ENCODE data around the gene NEK5.
A peak's percentile ranks its signal among the peaks of the same experiment; 100 is the strongest.
"Not testable (repeated sequence)": the region's sequence is repeated elsewhere in the genome, so short reads cannot be mapped to it uniquely, and the experiment has no call there.

Gene NEK5

DNA sequence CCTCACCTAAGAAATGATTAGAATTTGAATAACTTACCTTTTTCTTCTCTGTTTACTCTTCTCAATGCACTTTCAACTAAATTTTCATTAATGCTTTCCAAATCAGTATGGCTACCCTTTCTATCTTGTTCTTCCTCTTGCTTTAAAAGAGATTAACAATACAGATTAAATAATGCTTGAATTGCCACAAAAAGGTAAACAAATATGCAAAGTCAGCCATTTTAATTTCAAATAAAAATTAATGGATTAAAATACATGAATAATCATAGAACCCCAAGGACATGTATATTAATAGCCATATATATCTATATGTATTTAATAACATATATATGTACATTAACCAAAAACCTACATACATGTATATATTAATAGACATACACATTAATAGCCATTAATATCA, 7.9 kb upstream of the NEK5 start:
- DNase-seq (ENCODE audit: low spot score), result no peak

DNA sequence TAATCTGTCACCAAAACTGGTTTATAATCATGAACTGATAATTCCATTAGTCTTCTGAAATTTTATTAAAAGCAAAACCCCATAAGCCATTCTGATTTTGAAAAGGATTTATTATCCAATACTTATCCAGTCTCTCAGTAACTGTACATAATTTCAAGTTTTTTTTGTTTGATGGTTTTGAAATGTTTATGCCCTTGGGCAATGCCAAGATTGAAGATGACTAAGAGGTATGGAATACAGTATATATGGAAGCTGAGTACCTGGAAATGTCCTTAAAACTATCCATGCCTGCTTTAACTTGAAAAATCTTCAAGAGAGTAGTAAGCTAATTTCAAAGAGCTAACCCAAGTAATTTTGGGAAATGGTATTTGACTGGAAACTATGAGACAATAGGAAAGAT, 1.8 kb upstream of the NEK5 start:
- DNase-seq (ENCODE audit: low spot score), result no peak

DNA sequence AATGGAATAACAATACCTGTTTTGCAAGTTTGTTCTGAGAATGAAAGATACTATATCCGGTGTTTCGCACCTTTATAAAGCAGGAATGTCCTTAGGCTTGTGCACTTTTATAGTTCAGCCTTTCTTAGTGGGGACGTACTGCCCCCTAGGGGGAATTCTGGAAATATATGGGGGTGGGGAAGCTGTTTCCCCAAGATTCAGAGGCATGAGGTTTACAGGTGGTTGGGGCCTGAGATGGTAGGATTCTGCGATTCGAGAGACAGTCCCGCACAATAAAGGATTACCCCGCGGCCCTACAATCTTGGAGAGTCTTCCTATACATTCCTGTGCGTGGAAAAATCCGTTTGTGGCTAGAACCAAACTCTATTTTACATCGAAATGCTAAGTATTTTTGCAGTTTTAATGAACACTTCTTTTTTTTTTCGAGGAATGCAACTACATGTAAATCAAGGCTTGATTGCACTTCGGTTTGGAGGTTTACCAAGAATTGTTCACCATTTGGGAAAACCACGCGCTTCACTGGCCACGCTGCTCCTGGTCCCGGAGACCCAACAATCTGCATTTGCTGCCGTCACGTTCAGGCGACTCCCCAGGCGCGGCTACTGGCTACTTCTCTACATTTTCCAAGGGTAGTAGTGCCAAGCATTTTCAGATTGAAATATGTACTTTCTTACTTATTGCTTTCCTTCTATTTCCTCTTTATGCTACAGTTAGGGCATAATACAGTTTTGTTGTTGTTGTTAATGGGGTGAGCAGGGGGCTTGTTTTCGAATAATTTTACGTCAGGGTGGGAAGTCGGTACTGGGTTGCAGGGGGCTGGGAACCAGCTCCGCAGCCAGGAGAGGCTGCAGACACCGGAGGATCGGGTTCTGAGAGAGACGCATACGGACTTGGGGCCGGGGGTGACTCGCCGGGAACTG, 830 bp downstream of the NEK5 start:
- peak; percentile 57 for DNase-seq (ENCODE audit: low spot score)

DNA sequence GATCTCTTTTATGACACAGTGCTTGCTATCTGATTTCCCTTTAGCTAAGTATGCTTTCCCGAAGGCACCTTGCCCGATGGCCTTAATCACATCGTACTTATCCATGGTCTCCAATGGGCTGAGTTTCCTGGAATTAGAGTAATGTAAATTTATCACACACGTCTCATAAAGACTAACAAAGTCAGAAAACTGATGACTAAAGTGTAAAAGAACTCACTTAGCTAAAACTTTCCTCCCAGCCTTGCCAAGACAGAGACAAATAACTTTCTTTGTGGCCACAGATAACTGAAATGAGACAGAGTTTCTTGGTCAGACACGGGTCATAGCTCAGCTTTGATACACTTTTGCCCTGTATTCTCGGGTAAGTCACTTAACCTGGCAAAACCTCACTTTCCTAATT, 1.5 kb downstream of the NEK5 start:
- DNase-seq (ENCODE audit: low spot score), result no peak

DNA sequence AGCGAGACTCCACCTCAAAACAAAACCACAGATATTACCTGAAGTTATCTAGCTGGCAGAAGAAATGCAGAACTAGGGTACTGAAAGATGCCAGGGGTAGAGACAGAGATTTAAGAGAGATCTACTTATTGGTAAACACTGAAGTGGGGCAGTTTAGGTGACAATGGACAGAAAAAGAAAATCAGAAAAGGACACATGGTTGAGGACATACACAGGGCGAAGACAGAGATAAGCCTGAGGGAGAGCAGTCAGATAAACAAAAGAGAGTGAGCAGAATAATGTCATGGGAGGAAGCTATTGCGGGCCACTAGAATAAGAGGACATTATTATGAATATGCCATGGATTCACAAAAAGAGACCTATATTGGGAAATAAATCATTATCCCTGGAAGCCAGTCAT, 3.3 kb downstream of the NEK5 start:
- DNase-seq (ENCODE audit: low spot score), result no peak

DNA sequence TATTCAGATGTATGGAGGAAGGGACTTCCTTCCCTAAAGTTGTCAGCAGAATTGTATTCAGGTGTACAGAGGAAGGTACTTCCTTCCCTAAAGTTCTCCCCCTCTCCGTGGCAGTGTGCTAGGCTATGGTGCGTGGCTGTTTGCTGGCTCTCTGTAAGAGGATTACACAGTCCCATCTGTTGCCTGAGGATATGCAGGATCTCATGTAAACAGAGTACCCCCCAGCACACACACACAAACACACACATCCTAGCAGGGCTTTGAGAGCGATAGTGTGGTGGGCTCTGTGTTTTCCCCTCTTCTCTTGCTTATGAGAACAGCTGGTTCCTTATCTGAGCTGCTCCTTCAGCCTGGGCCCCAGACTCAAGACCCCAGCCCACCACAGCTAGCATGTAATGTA, 10.3 kb downstream of the NEK5 start:
- DNase-seq (ENCODE audit: low spot score), result no peak

DNA sequence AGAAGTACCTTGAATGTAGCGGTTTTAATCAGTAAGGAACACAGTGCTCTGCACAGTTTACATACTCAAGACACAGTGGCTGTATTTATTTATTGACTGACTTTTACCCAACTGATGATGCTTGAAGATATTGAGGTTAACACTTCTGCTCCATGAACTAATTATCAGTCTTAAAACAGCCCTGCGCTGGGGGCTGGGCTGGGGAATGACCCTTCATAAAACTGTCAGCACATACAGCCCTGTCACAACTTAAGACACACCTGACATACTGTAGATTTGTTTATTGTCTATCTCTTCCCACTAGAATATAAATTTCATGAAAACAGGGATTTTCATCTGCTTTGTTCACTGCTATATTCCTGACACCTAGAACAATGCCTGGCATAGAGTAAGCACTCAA, 10.8 kb downstream of the NEK5 start:
- DNase-seq (ENCODE audit: low spot score), result no peak

DNA sequence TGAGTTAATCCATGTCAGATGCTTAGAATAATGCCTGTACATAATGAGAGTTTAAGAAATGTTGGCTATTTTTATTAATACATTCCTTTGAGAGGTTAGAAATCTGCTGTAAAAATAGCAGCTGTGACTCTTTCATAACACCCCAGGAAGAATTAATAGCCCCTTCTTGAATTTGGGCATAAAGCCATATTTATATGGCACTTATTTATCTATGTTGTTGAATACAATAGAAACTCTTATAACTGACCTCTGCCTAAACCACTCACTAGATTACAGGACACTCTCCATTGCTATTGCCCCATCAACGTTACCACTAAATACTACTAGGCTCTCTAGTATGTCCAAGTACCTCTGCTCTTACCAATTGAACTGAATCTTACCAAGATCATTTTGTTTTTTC, 16.3 kb downstream of the NEK5 start:
- DNase-seq (ENCODE audit: low spot score), result no peak

DNA sequence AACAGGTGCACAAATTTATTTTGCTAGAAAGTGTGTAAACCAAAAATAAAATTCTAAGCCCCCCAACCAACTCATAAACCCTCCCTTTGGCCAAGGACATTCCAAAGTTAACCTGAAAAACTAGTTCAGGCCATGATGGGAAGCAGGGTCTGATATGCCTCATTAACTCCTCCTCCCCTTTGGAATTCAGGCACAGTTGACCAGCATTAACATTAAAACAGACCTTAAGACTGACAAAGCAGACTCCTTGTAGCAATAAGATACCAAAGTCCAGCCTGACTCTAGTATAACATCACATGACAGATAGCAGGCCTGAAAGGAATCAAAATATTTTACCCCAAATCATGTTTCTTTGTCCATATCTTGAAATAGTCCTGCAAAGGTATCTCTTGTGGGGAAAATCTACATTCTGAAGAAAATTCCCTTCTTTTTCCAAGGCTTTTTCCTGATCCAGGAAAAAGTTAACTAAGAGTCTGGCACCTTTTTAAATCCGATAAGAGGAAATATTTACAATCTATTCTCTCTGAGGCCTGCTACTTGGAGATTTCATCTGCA, 19.7 kb downstream of the NEK5 start:
- no peak for DNase-seq (ENCODE audit: low spot score)

DNA sequence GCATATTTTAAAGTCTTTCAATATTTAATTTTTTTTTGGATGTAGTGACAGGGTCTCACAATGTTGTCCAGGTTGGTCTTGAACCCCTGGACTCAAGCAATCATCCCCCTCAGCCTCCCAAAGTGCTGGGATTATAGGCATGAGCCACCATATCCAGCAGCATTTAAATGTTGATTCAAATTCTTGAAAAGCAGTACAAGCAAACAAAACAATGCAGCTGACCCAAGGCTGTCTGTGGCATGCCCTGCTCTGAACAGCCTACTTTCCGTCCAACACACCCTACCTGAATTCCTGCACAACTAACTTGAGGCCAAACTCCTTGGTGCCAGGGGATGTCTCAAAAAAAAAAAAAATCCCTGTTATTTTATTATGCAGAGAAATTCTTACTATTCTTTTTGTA, 23.0 kb downstream of the NEK5 start:
- no peak for DNase-seq (ENCODE audit: low spot score)

DNA sequence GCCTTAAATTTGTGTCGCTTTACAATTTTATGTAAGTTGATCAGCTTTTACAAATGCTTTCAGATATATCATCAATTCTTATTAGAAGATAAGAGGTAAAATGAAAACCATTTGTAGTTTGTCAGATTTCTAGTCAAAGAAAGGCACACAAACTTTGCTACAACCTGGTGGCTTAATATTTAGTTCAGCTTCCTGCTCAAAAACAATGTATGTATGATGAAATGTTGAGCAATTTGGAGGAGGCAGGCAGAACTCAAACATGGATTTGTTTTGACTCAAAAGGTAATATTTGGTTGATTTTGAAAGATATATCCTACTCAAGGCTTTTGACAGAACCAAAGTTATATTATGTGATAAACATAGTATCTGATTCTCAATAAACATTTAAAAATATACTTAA, 24.2 kb downstream of the NEK5 start:
- DNase-seq (ENCODE audit: low spot score), result no peak

DNA sequence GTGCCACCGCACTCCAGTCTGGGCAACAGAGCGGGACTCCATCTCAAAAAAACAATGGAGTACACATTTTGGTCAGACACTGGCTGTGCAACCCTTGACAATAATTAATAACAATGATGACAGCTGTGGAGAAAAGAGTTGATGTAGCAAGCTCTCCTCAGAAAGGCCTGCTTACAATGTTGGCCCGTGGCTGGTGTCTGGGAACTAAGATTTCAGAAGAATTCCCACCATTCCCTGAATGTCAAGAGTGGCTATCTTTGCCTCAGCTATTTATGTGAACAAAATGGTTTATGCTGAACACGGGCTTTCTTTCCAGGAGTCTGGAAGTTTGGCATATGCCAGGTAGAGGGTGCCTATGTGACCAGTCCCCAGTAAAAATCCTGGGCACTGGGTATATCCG, 25.5 kb downstream of the NEK5 start:
- DNase-seq (ENCODE audit: low spot score), result no peak

DNA sequence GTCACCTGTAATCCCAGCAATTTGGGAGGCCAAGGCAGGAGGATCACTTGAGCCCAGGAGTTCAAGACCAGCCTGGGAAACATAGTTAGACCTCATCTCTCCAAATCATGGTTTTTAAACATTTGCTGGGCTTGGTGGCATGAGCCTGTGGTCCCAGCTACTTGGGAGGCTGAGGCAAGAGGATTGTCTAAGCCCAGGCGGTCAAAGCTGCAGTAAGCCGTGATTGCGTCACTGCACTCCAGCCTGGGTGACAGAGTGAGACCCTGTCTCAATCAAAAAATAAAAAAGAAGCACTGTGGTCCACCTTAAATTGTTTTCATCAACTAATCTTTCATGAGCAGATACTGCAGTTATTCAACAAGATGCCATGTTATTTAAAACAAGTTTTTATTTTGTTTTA, 26.4 kb downstream of the NEK5 start:
- DNase-seq (ENCODE audit: low spot score), result not testable (repeated sequence)

DNA sequence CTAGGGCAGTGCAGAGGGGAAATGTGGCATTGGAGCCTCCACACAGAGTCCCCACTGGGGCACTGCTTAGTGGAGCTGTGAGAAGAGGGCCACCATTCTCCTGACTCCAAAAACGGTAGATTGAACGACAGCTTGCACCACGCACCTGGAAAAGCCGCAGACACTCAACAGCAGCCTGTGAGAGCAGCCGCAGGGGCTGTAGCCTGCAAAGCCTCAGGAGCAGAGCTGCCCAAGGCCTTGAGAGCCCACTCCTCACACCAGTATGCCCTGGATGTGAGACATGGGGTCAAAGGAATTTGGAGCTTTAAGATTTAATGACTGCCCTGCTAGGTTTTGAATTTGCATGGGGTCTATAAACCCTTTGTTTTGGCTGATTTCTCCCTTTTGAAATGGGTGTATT, 31.7 kb downstream of the NEK5 start:
- no peak for DNase-seq (ENCODE audit: low spot score)

DNA sequence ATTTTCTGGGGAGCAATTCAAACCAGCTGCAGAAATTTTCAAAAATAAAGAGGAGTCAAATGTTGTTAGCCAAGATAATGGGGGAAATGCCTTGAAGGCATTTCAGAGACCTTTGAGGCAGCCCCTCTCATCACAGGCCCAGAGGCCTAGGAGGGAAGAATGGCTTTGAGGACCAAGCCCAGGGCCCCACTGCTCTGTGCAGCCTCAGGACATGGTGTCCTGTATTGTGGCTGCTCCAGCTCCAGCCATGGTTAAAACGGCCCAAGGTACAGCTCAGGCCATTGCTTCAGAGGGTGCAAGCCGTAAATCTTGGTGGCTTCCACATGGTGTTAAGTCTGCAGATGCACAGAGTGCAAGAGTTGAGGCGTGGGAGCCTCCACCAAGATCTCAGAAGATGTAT, 32.1 kb downstream of the NEK5 start:
- no peak for DNase-seq (ENCODE audit: low spot score)

DNA sequence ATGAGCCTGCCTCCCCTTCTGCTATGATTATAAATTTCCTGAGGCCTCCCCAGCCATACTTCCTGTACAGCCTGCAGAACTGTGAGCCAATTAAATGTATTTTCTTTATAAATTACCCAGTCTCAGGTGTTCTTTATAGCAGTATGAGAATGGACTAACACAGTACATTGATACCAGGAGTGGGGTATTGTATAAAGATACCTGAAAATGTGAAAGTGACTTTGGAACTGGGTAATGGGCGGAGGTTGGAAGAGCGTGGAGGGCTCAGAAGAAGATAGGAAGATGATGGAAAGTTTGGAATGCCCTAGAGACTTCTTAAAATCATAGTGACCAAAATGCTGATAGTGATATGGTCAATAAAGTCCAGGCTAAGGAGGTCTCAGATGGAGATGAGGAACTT, 32.8 kb downstream of the NEK5 start:
- DNase-seq (ENCODE audit: low spot score), result no peak

DNA sequence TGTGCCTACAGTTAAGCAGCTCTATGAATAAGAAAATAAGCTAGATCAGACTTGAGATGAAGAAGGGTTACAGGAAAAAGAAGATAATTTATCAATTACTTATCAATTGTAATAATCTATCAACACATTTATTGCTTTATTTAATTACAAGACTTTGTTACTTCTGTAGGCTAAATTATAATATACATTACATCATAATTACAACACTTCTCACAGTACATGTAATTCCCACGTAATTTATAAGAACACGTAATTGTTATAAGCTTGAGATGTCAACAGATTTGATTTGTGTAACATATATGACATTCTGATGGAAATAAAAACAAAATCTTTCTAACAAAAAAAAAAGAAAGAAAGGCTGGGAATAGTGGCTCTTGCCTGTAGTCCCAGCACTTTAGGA, 36.8 kb downstream of the NEK5 start:
- no peak for DNase-seq (ENCODE audit: low spot score)

DNA sequence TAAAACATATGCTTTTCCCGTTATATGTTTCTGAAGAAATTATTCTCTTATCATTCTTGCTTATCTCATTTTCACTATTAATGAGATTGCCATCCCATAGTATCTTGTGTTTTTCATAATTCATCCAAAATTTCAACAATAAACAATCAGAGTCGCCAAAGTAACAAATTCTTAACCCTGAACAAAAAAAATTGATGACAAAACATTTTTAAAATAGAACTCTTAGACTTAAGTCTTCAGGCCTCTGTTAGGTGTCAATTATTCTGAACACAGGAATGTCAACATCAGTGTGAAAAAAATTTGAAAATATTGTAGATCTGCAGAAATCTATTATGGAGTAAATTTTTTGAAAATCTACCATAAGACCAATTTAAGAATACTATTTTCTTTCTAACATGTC, 37.4 kb downstream of the NEK5 start:
- DNase-seq (ENCODE audit: low spot score), result no peak

DNA sequence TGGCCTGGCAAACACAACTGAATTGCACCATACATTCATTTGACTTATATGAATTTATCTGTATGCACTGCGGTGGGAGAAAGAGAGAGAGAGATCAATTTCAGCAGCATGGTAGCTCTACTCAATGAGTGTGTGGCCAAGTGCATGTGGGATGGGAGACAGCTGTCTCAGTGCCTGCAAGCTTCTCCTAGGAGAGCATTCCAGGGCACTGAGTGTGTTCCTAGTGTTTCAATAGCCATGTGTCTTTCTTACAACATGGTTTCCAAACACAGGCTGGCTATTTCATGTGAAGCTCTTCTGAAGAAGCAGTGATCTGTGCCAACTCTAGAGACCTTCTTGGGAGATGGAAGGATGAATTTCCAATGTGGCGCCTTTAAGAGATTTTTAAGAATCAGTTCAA, 43.5 kb downstream of the NEK5 start:
- no peak for DNase-seq (ENCODE audit: low spot score)

DNA sequence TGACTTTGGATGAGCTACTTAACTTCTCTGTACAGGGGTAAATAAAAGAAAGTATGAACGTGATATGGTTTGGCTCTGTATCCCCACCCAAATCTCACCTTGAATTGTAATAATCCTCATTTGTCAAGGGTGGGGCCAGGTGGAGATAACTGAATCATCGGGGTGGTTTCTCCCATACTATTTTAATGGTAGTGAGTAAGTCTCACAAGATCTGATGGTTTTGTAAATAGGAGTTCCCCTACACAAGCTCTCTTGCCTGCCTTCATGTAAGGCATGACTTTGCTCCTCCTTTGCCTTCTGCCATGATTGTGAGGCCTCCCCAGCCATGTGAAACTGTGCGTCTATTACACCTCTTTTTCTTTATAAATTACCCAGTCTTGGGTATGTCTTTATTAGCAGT, 43.9 kb downstream of the NEK5 start:
- not testable (repeated sequence) for DNase-seq (ENCODE audit: low spot score)

DNA sequence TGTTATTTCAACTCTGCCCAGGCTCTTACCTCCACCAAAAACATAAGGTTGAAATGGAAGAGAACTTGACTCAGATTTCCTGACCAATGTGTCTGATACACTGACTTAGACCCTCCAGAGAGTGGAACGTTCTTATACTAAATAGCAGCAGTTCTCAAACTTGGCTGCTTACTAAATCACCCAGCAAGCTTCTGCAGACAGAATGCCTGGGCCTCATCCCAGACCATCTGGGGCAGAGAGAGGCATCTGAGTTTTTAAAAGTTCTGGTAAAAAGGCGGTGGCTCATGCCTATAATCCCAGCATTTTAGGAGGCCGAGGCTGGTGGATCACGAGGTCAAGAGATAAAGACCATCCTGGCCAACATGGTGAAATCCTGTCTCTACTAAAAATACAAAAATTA, 46.3 kb downstream of the NEK5 start:
- no peak for DNase-seq (ENCODE audit: low spot score)

DNA sequence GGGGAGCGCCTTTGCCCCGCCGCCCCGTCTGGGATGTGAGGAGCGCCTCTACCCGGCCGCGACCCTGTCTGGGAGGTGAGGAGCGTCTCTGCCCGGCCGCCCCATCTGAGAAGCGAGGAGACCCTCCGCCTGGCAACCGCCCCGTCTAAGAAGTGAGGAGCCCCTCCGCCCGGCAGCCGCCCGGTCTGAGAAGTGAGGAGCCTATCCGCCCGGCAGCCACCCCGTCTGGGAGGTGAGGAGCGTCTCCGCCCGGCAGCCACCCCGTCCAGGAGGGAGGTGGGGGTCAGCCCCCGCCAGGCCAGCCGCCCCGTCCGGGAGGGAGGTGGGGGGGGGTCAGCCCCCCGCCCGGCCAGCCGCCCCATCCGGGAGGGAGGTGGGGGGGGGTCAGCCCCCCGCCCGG, 49.0 kb downstream of the NEK5 start:
- DNase-seq (ENCODE audit: low spot score), result not testable (repeated sequence)

DNA sequence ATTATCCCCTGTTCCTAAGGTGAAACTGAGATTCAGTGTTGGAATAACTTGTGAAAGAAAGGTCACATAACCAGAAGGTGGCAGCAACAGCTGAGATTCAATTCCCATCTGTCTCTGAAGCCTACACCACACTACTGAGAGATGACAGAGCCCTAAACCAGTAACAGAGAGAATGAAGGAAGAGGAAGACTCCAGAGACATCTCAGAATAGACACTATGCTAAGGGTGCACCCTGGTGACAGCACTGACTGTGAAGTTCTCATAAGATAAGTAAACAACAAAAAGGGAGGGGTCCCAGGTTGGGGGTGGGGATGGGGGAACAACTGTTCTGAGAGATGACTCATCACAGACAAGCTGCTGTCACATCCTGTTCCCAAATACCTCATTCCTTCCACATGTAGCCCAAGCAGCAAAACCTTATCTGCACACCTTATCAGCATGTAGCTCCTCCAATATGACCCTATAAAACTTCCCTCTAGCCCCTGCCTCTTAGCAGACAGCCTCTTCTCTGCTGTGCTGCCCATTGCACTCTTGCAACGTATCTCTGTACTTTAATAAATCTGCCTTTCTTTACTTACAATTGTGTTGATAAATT, 57.8 kb downstream of the NEK5 start:
- DNase-seq (ENCODE audit: low spot score), result no peak

DNA sequence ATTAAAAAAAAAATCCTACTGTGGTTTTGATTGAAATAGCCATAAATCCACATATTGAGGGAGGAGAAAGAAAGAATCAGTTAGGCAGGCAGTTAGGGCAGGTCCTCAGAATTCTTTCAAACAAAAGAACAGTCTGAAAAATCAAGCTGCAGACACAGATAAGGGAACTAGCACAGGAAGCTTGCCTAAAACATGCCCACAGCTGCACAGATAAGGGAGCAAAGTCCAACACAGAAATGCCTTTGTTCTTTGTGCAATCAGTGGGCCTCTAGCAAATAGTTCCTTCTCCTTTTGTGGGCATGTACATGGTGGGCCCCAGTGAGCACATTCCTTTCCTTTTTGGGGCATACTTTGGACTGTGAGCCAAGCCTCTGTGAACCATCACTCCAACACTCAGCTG, 61.6 kb downstream of the NEK5 start:
- no peak for DNase-seq (ENCODE audit: low spot score)
